ENCODE data around the gene OTULIN. TPM values are rescaled to one million over a fixed set of nuclear protein-coding genes. Genes with fewer than 3 reads are reported as not detected.

OTULIN gene
- total RNA-seq, 1 donor from 2014 or later = 96.5 TPM

GRCh38 chr5:14666357-14666756 lies 1.8 kb downstream of the OTULIN start:
- H3K4me3 Mint-ChIP-seq = peak overlapping the region; percentile 96
- ATAC-seq (ENCODE audit: low read depth) = no peak
- ChIA-PET CTCF (interaction anchor here (0.6 to 2.0 kb wide), 3 partner anchors 9 to 330 kb away, joined by 4 to 8 read pairs (median 7); no protein-coding TSS in a partner anchor), POLR2A (interaction anchor here (0.6 to 1.0 kb wide), 4 partner anchors 10 to 454 kb away, joined by 3 to 5 read pairs (median 3); no protein-coding TSS in a partner anchor)
- no peaks in the 10 kb centered on the region for H3K27me3 Mint-ChIP-seq
- no peak for TF ChIP-seq CTCF (IDR thresholded peaks at IDR 0.05)
- peak overlapping the region; percentile 91 for H3K27ac Mint-ChIP-seq
- intact Hi-C loops (cut with micrococcal nuclease) = loop anchor here (1.0 to 10.0 kb wide), 3 partner anchors 10 to 402 kb away; no protein-coding TSS in a partner anchor
- H3K36me3 Mint-ChIP-seq (ENCODE audit: low read depth) = peaks cover 47% of the 10 kb centered on the region
- DNase-seq = no peak
- peaks cover 85% of the 10 kb centered on the region for H3K4me1 Mint-ChIP-seq
- H3K9me3 Mint-ChIP-seq = no peaks in the 10 kb centered on the region

GRCh38 chr5:14667290-14667689 lies 2.8 kb downstream of the OTULIN start:
- Mint-ChIP-seq H3K27me3 (no peaks in the 10 kb centered on the region), H3K4me1 (peaks cover 89% of the 10 kb centered on the region), H3K27ac (peak overlapping the region; percentile 74), H3K4me3 (peak overlapping the region; percentile 96), H3K36me3 (ENCODE audit: low read depth) (peaks cover 47% of the 10 kb centered on the region), H3K9me3 (no peaks in the 10 kb centered on the region)
- ChIA-PET CTCF (interaction anchor here (1.0 to 2.1 kb wide), 5 partner anchors 10 to 19 kb away, joined by 4 to 8 read pairs (median 7); no protein-coding TSS in a partner anchor), POLR2A (interaction anchor here (0.5 to 1.9 kb wide), 3 partner anchors 10 to 142 kb away, joined by 3 to 8 read pairs (median 3); no protein-coding TSS in a partner anchor)
- ATAC-seq (ENCODE audit: low read depth) (no peak), DNase-seq (no peak)
- TF ChIP-seq CTCF (IDR thresholded peaks at IDR 0.05) = no peak
- intact Hi-C loops (cut with micrococcal nuclease) = loop anchor here (10.0 kb wide), 2 partner anchors 328 to 402 kb away; no protein-coding TSS in a partner anchor

- H3K27ac Mint-ChIP-seq = peak overlapping the region; percentile 74
- POLR2A ChIA-PET = interaction anchor here (0.5 to 1.9 kb wide), 3 partner anchors 10 to 142 kb away, joined by 3 to 8 read pairs (median 3); no protein-coding TSS in a partner anchor
- H3K27me3 Mint-ChIP-seq = no peaks in the 10 kb centered on the region
- H3K36me3 Mint-ChIP-seq (ENCODE audit: low read depth) = peaks cover 49% of the 10 kb centered on the region
- DNase-seq (no peak), ATAC-seq (ENCODE audit: low read depth) (no peak)
- intact Hi-C loops (cut with micrococcal nuclease) = loop anchor here (10.0 kb wide), 2 partner anchors 327 to 403 kb away; no protein-coding TSS in a partner anchor
- H3K9me3 Mint-ChIP-seq = no peaks in the 10 kb centered on the region
- H3K4me3 Mint-ChIP-seq = peak overlapping the region; percentile 96
- TF ChIP-seq CTCF (IDR thresholded peaks at IDR 0.05) = no peak
- peaks cover 90% of the 10 kb centered on the region for H3K4me1 Mint-ChIP-seq
- CTCF ChIA-PET = interaction anchor here (1.0 to 2.1 kb wide), 4 partner anchors 11 to 19 kb away, joined by 4 to 8 read pairs (median 7); no protein-coding TSS in a partner anchor
Observed at GRCh38 chr5:14667770-14668169, 3.3 kb downstream of the OTULIN start.

GRCh38 chr5:14668181-14668591 lies 3.7 kb downstream of the OTULIN start:
- no peaks in the 10 kb centered on the region for H3K9me3 Mint-ChIP-seq
- H3K27me3 Mint-ChIP-seq = no peaks in the 10 kb centered on the region
- intact Hi-C loops (cut with micrococcal nuclease) = loop anchor here (10.0 kb wide), 2 partner anchors 327 to 403 kb away; no protein-coding TSS in a partner anchor
- no peak for TF ChIP-seq CTCF (IDR thresholded peaks at IDR 0.05)
- H3K36me3 Mint-ChIP-seq (ENCODE audit: low read depth) = peaks cover 48% of the 10 kb centered on the region
- POLR2A ChIA-PET = interaction anchor here (1.9 kb wide), 1 partner anchor 11 kb away, joined by 8 read pairs; no protein-coding TSS in a partner anchor
- peak overlapping the region; percentile 96 for H3K4me3 Mint-ChIP-seq
- CTCF ChIA-PET = interaction anchor here (1.1 to 2.1 kb wide), 4 partner anchors 10 to 20 kb away, joined by 5 to 8 read pairs (median 7); no protein-coding TSS in a partner anchor
- H3K4me1 Mint-ChIP-seq = peaks cover 90% of the 10 kb centered on the region
- ATAC-seq (ENCODE audit: low read depth) = no peak
- H3K27ac Mint-ChIP-seq = peak overlapping the region; percentile 74
- DNase-seq = no peak

- ChIA-PET POLR2A (interaction anchor here (1.0 kb wide), 1 partner anchor 11 kb away, joined by 3 read pairs; no protein-coding TSS in a partner anchor), CTCF (interaction anchor here (1.0 to 1.1 kb wide), 2 partner anchors 16 to 201 kb away, joined by 3 to 5 read pairs; no protein-coding TSS in a partner anchor)
- Mint-ChIP-seq H3K4me1 (peaks cover 87% of the 10 kb centered on the region), H3K9me3 (no peaks in the 10 kb centered on the region), H3K27me3 (no peaks in the 10 kb centered on the region), H3K36me3 (ENCODE audit: low read depth) (peaks cover 49% of the 10 kb centered on the region), H3K4me3 (peak overlapping the region; percentile 60), H3K27ac (peak overlapping the region; percentile 74)
- ATAC-seq (ENCODE audit: low read depth) = no peak
- TF ChIP-seq CTCF (IDR thresholded peaks at IDR 0.05) = no peak
- DNase-seq = no peak
- intact Hi-C loops (cut with micrococcal nuclease) = loop anchor here (10.0 kb wide), 2 partner anchors 325 to 405 kb away; no protein-coding TSS in a partner anchor
Observed at GRCh38 chr5:14669415-14669814, 4.9 kb downstream of the OTULIN start.
